MM.1S (cell line): ENCODE measurements around the gene CPN2.

ENCODE experiments used
- DNase-seq: peaks from one replicate; pipeline ENCODE4 v3.0.0-alpha.2; 2015
- H2AFZ ChIP-seq: fragments of 300-600 bp; sonication (generic); 2 replicates; pipeline ENCODE4 v1.6.0; 2016; ENCODE audit warnings: antibody characterized with exemption, low read length
- H3F3A ChIP-seq: fragments of 300-600 bp; sonication (generic); 2 replicates; pipeline ENCODE4 v1.6.1; 2016; ENCODE audit warnings: mild to moderate bottlenecking, antibody characterized with exemption, low read length, moderate library complexity, mixed read lengths; ENCODE audit not compliant: insufficient read depth
- H3K27ac ChIP-seq: fragments of 300-600 bp; sonication (generic); 2 replicates; pipeline ENCODE4 v1.5.1; 2016; ENCODE audit warnings: mild to moderate bottlenecking, low read length
- H3K27me3 ChIP-seq: fragments of 300-600 bp; sonication (generic); replicated peaks from 2 replicates; pipeline ENCODE4 v1.6.0; 2016; ENCODE audit warnings: low read length; ENCODE audit not compliant: insufficient read depth
- H3K36me3 ChIP-seq: fragments of 300-600 bp; sonication (generic); replicated peaks from 2 replicates; pipeline ENCODE4 v1.6.1; 2016; ENCODE audit warnings: mild to moderate bottlenecking, low read length, mixed read lengths; ENCODE audit not compliant: insufficient read depth
- H3K4me1 ChIP-seq: fragments of 300-600 bp; sonication (generic); 2 replicates; pipeline ENCODE4 v1.6.1; 2016; ENCODE audit warnings: low read length, mixed read lengths
- H3K4me2 ChIP-seq: fragments of 300-600 bp; sonication (generic); 2 replicates; pipeline ENCODE4 v1.6.0; 2016; ENCODE audit warnings: low read depth, low read length
- H3K4me3 ChIP-seq: fragments of 300-600 bp; sonication (generic); 2 replicates; pipeline ENCODE4 v1.5.1; 2016; ENCODE audit warnings: low read length, mixed read lengths
- H3K79me2 ChIP-seq: fragments of 300-600 bp; sonication (generic); 2 replicates; pipeline ENCODE4 v1.6.1; 2016; ENCODE audit warnings: mixed run types, low read length, mixed read lengths
- H3K9ac ChIP-seq: fragments of 300-600 bp; sonication (generic); 2 replicates; pipeline ENCODE4 v1.6.1; 2016; ENCODE audit warnings: low read length, mixed read lengths
- H3K9me2 ChIP-seq: fragments of 300-600 bp; sonication (generic); replicated peaks from 2 replicates; pipeline ENCODE4 v1.6.1; 2016; ENCODE audit warnings: mild to moderate bottlenecking, low read length, mixed read lengths; ENCODE audit not compliant: insufficient read depth
- H3K9me3 ChIP-seq: fragments of 300-600 bp; sonication (generic); replicated peaks from 2 replicates; pipeline ENCODE4 v1.6.1; 2016; ENCODE audit warnings: mild to moderate bottlenecking, low read length, mixed read lengths; ENCODE audit not compliant: insufficient read depth
- H4K20me1 ChIP-seq: fragments of 300-600 bp; sonication (generic); 2 replicates; pipeline ENCODE4 v1.6.1; 2016; ENCODE audit warnings: mild to moderate bottlenecking, low read length, moderate library complexity, mixed read lengths; ENCODE audit not compliant: insufficient read depth
- EZH2 ChIP-seq: fragments of 300-600 bp; sonication (generic); optimal IDR thresholded peaks from 2 replicates; pipeline ENCODE3; 2017; ENCODE audit warnings: low read depth, mild to moderate bottlenecking, antibody characterized with exemption, low read length, mixed read lengths
- EZH2phosphoT487 ChIP-seq: fragments of 300-600 bp; sonication (generic); IDR thresholded peaks from 2 replicates; pipeline ENCODE4 v1.6.1; 2018; ENCODE audit warnings: antibody characterized with exemption, low read length
- TF ChIP-seq, protein P1 (sequence below): fragments of 300-600 bp; sonication (generic); IDR thresholded peaks from 2 replicates; pipeline ENCODE4 v1.5.1; 2016; ENCODE audit warnings: antibody characterized with exemption, low read length, mixed read lengths

The CPN2 gene

DNA sequence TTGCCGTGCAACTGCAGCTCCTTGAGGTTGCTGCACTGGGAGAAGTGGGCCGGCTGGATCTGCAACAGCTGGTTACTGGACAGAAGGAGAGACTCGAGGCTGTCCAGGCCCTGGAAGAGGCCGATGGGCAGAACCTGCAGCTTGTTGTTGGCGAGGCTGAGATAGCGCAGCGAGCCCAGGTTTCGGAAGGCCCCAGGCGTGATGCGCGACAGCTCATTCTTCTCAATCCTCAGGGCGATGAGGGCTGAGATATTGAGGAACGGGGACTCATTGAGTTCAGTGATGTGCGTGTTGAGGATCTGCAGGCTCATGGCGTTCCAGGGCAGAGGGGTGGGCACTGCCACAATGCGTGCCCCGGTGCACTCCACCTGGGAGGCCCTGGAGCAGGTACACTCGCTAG is 9.4 kb upstream of the CPN2 start:
- no peak overlapping the region for H3K9ac ChIP-seq
- H3K79me2 ChIP-seq, result no peaks in the 10 kb centered on the region
- H3K9me3 ChIP-seq, result no peaks in the 10 kb centered on the region
- no peak for DNase-seq
- no peaks in the 10 kb centered on the region for H3K4me1 ChIP-seq
- H2AFZ ChIP-seq, result no peak overlapping the region
- TF ChIP-seq EZH2, result no peak
- TF ChIP-seq EZH2phosphoT487, result no peak
- TF ChIP-seq, protein P1, sequence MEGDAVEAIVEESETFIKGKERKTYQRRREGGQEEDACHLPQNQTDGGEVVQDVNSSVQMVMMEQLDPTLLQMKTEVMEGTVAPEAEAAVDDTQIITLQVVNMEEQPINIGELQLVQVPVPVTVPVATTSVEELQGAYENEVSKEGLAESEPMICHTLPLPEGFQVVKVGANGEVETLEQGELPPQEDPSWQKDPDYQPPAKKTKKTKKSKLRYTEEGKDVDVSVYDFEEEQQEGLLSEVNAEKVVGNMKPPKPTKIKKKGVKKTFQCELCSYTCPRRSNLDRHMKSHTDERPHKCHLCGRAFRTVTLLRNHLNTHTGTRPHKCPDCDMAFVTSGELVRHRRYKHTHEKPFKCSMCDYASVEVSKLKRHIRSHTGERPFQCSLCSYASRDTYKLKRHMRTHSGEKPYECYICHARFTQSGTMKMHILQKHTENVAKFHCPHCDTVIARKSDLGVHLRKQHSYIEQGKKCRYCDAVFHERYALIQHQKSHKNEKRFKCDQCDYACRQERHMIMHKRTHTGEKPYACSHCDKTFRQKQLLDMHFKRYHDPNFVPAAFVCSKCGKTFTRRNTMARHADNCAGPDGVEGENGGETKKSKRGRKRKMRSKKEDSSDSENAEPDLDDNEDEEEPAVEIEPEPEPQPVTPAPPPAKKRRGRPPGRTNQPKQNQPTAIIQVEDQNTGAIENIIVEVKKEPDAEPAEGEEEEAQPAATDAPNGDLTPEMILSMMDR, result no peak
- no peak overlapping the region for H3K4me3 ChIP-seq
- H3K36me3 ChIP-seq, result no peaks in the 10 kb centered on the region
- no peak overlapping the region for H3K4me2 ChIP-seq
- no peaks in the 10 kb centered on the region for H3F3A ChIP-seq
- H3K27ac ChIP-seq, result no peak overlapping the region
- no peaks in the 10 kb centered on the region for H4K20me1 ChIP-seq
- H3K27me3 ChIP-seq, result peaks cover 29% of the 10 kb centered on the region
- no peaks in the 10 kb centered on the region for H3K9me2 ChIP-seq

DNA sequence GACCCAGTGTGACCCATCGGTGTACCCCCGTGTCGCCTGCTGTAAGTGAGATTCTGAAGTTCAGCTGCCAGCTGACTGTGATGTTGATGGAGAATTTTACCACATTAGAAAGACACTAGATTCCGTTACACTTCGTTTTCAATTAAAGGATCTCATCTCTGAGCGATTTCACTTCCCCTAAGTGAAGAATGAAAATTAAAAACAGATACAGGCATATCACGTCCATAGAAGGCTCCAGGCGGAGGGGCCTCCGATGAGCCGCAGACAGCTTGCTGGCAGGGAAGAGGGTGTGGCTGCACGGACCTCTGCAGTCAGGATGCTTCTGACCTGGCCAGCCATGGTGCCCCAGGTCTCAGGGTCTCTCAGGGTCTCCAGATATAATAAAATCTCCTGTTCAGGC is 6.6 kb upstream of the CPN2 start:
- no peaks in the 10 kb centered on the region for H3K4me1 ChIP-seq
- no peak overlapping the region for H3K9ac ChIP-seq
- H3K9me3 ChIP-seq, result no peaks in the 10 kb centered on the region
- H4K20me1 ChIP-seq, result no peaks in the 10 kb centered on the region
- TF ChIP-seq, protein P1, result no peak
- TF ChIP-seq EZH2phosphoT487 (no peak), EZH2 (no peak)
- H2AFZ ChIP-seq, result no peak overlapping the region
- H3F3A ChIP-seq, result no peaks in the 10 kb centered on the region
- DNase-seq, result no peak
- no peak overlapping the region for H3K4me3 ChIP-seq
- peaks cover 25% of the 10 kb centered on the region for H3K27me3 ChIP-seq
- H3K79me2 ChIP-seq, result no peaks in the 10 kb centered on the region
- H3K4me2 ChIP-seq, result no peak overlapping the region
- H3K9me2 ChIP-seq, result no peaks in the 10 kb centered on the region
- H3K36me3 ChIP-seq, result no peaks in the 10 kb centered on the region
- no peak overlapping the region for H3K27ac ChIP-seq

DNA sequence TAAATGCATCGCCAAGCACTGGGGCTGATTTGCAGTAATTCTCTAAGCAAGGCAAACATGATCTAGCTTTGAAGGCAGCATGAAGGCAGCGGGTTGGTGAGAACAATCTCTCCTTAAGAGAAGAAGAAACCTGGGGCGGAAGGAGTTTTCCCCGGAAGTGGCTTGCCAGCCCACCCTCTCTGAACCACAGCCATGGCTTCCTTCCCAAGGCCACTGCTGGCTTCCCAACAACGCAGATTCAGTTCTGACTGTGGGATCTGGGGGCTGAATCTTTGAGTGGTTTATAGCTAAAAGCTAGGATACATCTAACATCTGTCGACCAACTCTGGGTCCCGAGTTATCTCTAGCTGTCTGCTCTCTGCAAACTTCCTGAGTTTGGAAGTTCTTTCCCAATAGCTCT is 4.3 kb upstream of the CPN2 start:
- H3K9ac ChIP-seq, result no peak overlapping the region
- H3K9me2 ChIP-seq, result no peaks in the 10 kb centered on the region
- no peak overlapping the region for H2AFZ ChIP-seq
- no peaks in the 10 kb centered on the region for H3K36me3 ChIP-seq
- DNase-seq, result no peak
- TF ChIP-seq, protein P1, result no peak
- TF ChIP-seq EZH2phosphoT487 (no peak), EZH2 (no peak)
- H3K4me3 ChIP-seq, result no peak overlapping the region
- H3K4me1 ChIP-seq, result no peaks in the 10 kb centered on the region
- peaks cover 24% of the 10 kb centered on the region for H3K27me3 ChIP-seq
- no peaks in the 10 kb centered on the region for H3K9me3 ChIP-seq
- H3K79me2 ChIP-seq, result no peaks in the 10 kb centered on the region
- H4K20me1 ChIP-seq, result no peaks in the 10 kb centered on the region
- no peak overlapping the region for H3K27ac ChIP-seq
- no peak overlapping the region for H3K4me2 ChIP-seq
- H3F3A ChIP-seq, result no peaks in the 10 kb centered on the region
